ENCODE data around the gene GRB14. TPM values are rescaled to one million over a fixed set of nuclear protein-coding genes. Genes with fewer than 3 reads are reported as not detected.
"Not testable (repeated sequence)": the region's sequence is repeated elsewhere in the genome, so short reads cannot be mapped to it uniquely, and the experiment has no call there.

GRB14 gene
- total RNA-seq, 1 experiment from 2014 or later = 6.3 TPM

- ATAC-seq = no peak
- Histone ChIP-seq H3K27me3 (ENCODE audit: insufficient read depth, low read length) (no peaks in the 10 kb centered on the region), H3K4me3 (replicated peaks in 1 of 2; ENCODE audit: low read depth in 1 of 2, low read length in 2 of 2) (no peak overlapping the region), H3K27ac (ENCODE audit: low read depth, low read length) (no peak overlapping the region), H3K9me3 (ENCODE audit: control insufficient read depth in 1 of 2, insufficient read depth in 1 of 2, low read depth in 1 of 2, low read length in 2 of 2) (no peaks in the 10 kb centered on the region), H2AFZ (ENCODE audit: low read depth, low read length, poor library complexity, severe bottlenecking) (no peak overlapping the region), H3K9ac (ENCODE audit: low read length) (no peak overlapping the region), H3K79me2 (ENCODE audit: insufficient read depth, low read length) (no peaks in the 10 kb centered on the region), H3K4me1 (ENCODE audit: control insufficient read depth in 1 of 2, insufficient read depth in 2 of 2, low read length in 2 of 2) (no peaks in the 10 kb centered on the region), H3K36me3 (ENCODE audit: control insufficient read depth in 1 of 2, insufficient read depth in 2 of 2, low read length in 2 of 2) (no peaks in the 10 kb centered on the region), H4K20me1 (ENCODE audit: insufficient read depth) (no peaks in the 10 kb centered on the region), H3K9me2 (ENCODE audit: insufficient read depth) (no peaks in the 10 kb centered on the region), H3K4me2 (ENCODE audit: low read length) (no peak overlapping the region)
- ChIA-PET RAD21 (ENCODE audit: low non-redundant PET in 1 of 2, low total read pairs in 2 of 2, uncharacterized antibody in 2 of 2, unreplicated experiment in 2 of 2) (no interaction called here), CTCF (interaction anchor here (1.3 to 1.8 kb wide), 2 partner anchors 9 to 13 kb away, joined by 3 to 7 read pairs; no protein-coding TSS in a partner anchor), POLR2A (no interaction called here)
- BruUV-seq (replicated peaks) = no TSS peak
- intact Hi-C loops (cut with micrococcal nuclease) = no loop called here
- TF ChIP-seq ZBTB33 (IDR thresholded peaks at IDR 0.05; ENCODE audit: extremely low read depth, insufficient replicate concordance, low read length) (no peak), TCF7L2 (IDR thresholded peaks at IDR 0.05; ENCODE audit: borderline replicate concordance, extremely low read depth, insufficient read depth, insufficient read length) (no peak)
- no peak for DNase-seq (ENCODE audit: low read depth, low spot score)
Observed at GRCh38 chr2:164551519-164551918, 69.8 kb downstream of the GRB14 start.

- H3K4me1 ChIP-seq (ENCODE audit: control insufficient read depth in 1 of 2, insufficient read depth in 2 of 2, low read length in 2 of 2); H3K36me3 ChIP-seq (ENCODE audit: control insufficient read depth in 1 of 2, insufficient read depth in 2 of 2, low read length in 2 of 2); H3K4me2 ChIP-seq (ENCODE audit: low read length); H2AFZ ChIP-seq (ENCODE audit: low read depth, low read length, poor library complexity, severe bottlenecking); DNase-seq (ENCODE audit: low read depth, low spot score); intact Hi-C loops (cut with micrococcal nuclease); H3K9me3 ChIP-seq (ENCODE audit: control insufficient read depth in 1 of 2, insufficient read depth in 1 of 2, low read depth in 1 of 2, low read length in 2 of 2); H3K9me2 ChIP-seq (ENCODE audit: insufficient read depth); H3K79me2 ChIP-seq (ENCODE audit: insufficient read depth, low read length); H3K4me3 ChIP-seq (replicated peaks in 1 of 2; ENCODE audit: low read depth in 1 of 2, low read length in 2 of 2); RAD21 ChIA-PET (ENCODE audit: low non-redundant PET in 1 of 2, low total read pairs in 2 of 2, uncharacterized antibody in 2 of 2, unreplicated experiment in 2 of 2); H3K27ac ChIP-seq (ENCODE audit: low read depth, low read length); H3K27me3 ChIP-seq (ENCODE audit: insufficient read depth, low read length); H3K9ac ChIP-seq (ENCODE audit: low read length); BruUV-seq (replicated peaks); H4K20me1 ChIP-seq (ENCODE audit: insufficient read depth); ATAC-seq; POLR2A ChIA-PET: not testable (repeated sequence)
- CTCF ChIA-PET = interaction anchor here (1.2 kb wide), 1 partner anchor 10 kb away, joined by 5 read pairs; no protein-coding TSS in a partner anchor
Observed at GRCh38 chr2:164549705-164550104, 71.6 kb downstream of the GRB14 start.

Measured in HCT116 (cell line).